Measurements from ENCODE around the gene TCL1B. TPM values are rescaled to one million over a fixed set of nuclear protein-coding genes. Genes with fewer than 3 reads are reported as not detected.

TCL1B gene
- total and polyA plus RNA-seq, 2 of the 13 experiments (the other 11 are each of a cell fraction or from before 2014, with no cell fraction given) = not detected

- ATAC-seq (no peak), FAIRE-seq (no peak), DNase-seq (ENCODE audit: low spot score) (no peak)
- Histone ChIP-seq H3K27ac (ENCODE audit: extremely low read length, insufficient read depth, low read length) (no peak overlapping the region), H3K4me1 (ENCODE audit: insufficient read depth, low read length) (no peaks in the 10 kb centered on the region), H3K79me2 (ENCODE audit: insufficient read depth, low read length) (no peaks in the 10 kb centered on the region), H3K36me3 (replicated peaks in 1 of 2; ENCODE audit: control insufficient read depth in 1 of 2, insufficient read depth in 2 of 2, low read length in 2 of 2) (no peaks in the 10 kb centered on the region), H3K9ac (ENCODE audit: insufficient read depth, low read depth, low read length) (no peak overlapping the region), H3K27me3 (ENCODE audit: control insufficient read depth in 1 of 2, insufficient read depth in 2 of 2, low read length in 2 of 2) (peaks cover 0 to 4% of the 10 kb centered on the region in 2 experiments; a peak in 1 of 5 replicates), H3K4me2 (ENCODE audit: low read depth, low read length) (no peak overlapping the region), H4K20me1 (ENCODE audit: insufficient read depth, low read length) (no peaks in the 10 kb centered on the region), H3K4me3 (replicated peaks in 1 of 3; ENCODE audit: insufficient read depth in 1 of 3, low read depth in 2 of 3, low read length in 3 of 3) (no peak overlapping the region), H2AFZ (ENCODE audit: low read length) (no peak overlapping the region), H3K9me3 (ENCODE audit: low read length) (no peaks in the 10 kb centered on the region)
- POLR2A ChIA-PET = no interaction called here
- WGBS (ENCODE audit: low lambda C conversion rate) = 4% methylated on average over 4 of the region's 5 CpGs
- CTCF ChIA-PET (ENCODE audit: low intra/inter-chr PET ratio, low total read pairs) = no interaction called here
- no TSS peak for BruUV-seq (replicated peaks)
- in situ Hi-C loops (cut with HindIII; ENCODE audit: extremely low pct_ligation_motif_present, low pct_unique_long_range_greater_than_20kb) = no loop called here
- intact Hi-C loops (cut with micrococcal nuclease; ENCODE audit: unreplicated experiment) = no loop called here
- no peak for TF ChIP-seq ZBTB8A (CRISPR knock-in tag; IDR thresholded peaks at IDR 0.05; ENCODE audit: borderline replicate concordance, low read depth)
- no peak for TF ChIP-seq MZF1 (CRISPR knock-in tag; IDR thresholded peaks at IDR 0.05; ENCODE audit: borderline replicate concordance)
- TF ChIP-seq THAP11 (CRISPR knock-in tag; IDR thresholded peaks at IDR 0.05) = no peak
- no peak for TF ChIP-seq ZHX2 (IDR thresholded peaks at IDR 0.05; ENCODE audit: low read depth)
- no peak for TF ChIP-seq ZHX2 (CRISPR knock-in tag; IDR thresholded peaks at IDR 0.05; ENCODE audit: borderline replicate concordance)
- TF ChIP-seq ZNF225 (CRISPR knock-in tag; IDR thresholded peaks at IDR 0.05) = no peak
- no peak for TF ChIP-seq MYNN (CRISPR knock-in tag; IDR thresholded peaks at IDR 0.05; ENCODE audit: low read depth)
- TF ChIP-seq JUND (CRISPR knock-in tag; IDR thresholded peaks at IDR 0.05) = no peak
- no peak for TF ChIP-seq ZNF589 (CRISPR knock-in tag; conservative IDR thresholded peaks at IDR 0.05)
- no peak for TF ChIP-seq ZNF383 (CRISPR knock-in tag; IDR thresholded peaks at IDR 0.05; ENCODE audit: borderline replicate concordance)
- TF ChIP-seq ZNF746 (CRISPR knock-in tag; IDR thresholded peaks at IDR 0.05) = no peak
- no peak for TF ChIP-seq ZNF432 (CRISPR knock-in tag; IDR thresholded peaks at IDR 0.05; ENCODE audit: borderline replicate concordance)
- TF ChIP-seq MAFK (conservative IDR thresholded peaks at IDR 0.05 in 1 of 2, IDR thresholded peaks at IDR 0.05 in 1 of 2; ENCODE audit: low read length in 2 of 2) = no peak
- TF ChIP-seq ZNF597 (CRISPR knock-in tag; IDR thresholded peaks at IDR 0.05) = no peak
Measured at GRCh38 chr14:95725685-95726336, 39.6 kb downstream of the TCL1B start.
